HCT116 (cell line): Measurements from ENCODE around the gene NPR3.

Experiments
- CEBPB ChIP-seq: IDR thresholded peaks from 2 replicates; pipeline ENCODE4 v1.6.1; 2012; ENCODE audit warnings: low read depth
- EGR1 ChIP-seq: IDR thresholded peaks from 2 replicates; pipeline ENCODE4 v1.6.1; 2012; ENCODE audit warnings: low read depth
- JUND ChIP-seq: IDR thresholded peaks from 2 replicates; pipeline ENCODE4 v1.6.1; 2012
- POLR2AphosphoS5 ChIP-seq: IDR thresholded peaks from 2 replicates; pipeline ENCODE4 v1.6.1; 2011; ENCODE audit warnings: mild to moderate bottlenecking, low read depth, low read length, moderate library complexity
- SP1 ChIP-seq: IDR thresholded peaks from 2 replicates; pipeline ENCODE4 v1.6.1; 2012; ENCODE audit warnings: low read depth
- SRF ChIP-seq: IDR thresholded peaks from 2 replicates; pipeline ENCODE4 v1.6.1; 2012; ENCODE audit warnings: low read depth
- TF ChIP-seq, protein P1 (sequence below), 3 experiments: fragments of 200-600 bp in 1 of 3; sonication (generic) in 1 of 3; IDR thresholded peaks in 2 of 3; conservative IDR thresholded peaks in 1 of 3; 2 replicates each; pipeline ENCODE4 v1.5.1; 2012 to 2017; ENCODE audit warnings: low read depth in 2 of 3, low read length in 2 of 3, antibody characterized with exemption in 1 of 3, borderline replicate concordance in 1 of 3, control low read depth in 1 of 3, mild to moderate bottlenecking in 1 of 3, mixed read lengths in 1 of 3, mixed run types in 1 of 3, moderate library complexity in 1 of 3; ENCODE audit not compliant: insufficient read depth in 1 of 3
- TF ChIP-seq, protein P2 (sequence below): IDR thresholded peaks from 2 replicates; pipeline ENCODE4 v1.6.1; 2012; ENCODE audit warnings: low read depth

DNA sequence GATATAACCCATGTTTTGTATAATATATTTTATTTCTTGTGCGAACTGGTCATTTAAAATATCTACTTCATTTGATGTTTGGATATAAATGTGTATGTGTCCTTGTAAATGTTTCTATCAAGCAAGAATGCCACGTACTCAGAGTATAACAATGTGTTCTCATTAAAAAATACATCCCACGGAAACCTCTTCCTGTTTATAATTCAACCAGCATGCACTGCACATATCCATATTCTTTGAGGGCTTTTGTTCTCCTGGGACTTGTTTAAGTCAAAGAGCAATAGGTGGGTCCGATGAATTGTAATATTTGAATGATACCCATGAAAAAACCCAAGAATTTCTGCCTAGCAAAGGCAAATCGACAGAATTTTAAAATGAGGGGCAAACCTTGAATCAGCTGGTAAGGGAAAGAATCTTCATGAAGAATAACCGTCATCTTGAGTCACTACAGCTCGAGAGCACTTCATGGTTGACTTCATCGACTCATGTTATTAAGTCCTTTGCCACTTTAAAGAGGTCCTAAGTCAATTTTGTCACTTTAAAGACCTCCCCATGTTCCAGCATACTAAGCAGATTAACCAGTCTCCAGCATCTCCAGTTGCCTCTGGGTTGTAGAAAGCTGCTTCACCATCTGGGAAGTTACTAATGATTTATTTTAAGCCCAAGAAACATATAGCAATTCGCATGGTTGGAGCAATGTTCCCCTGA is 80.6 kb downstream of the NPR3 start:
- TF ChIP-seq, protein P1, sequence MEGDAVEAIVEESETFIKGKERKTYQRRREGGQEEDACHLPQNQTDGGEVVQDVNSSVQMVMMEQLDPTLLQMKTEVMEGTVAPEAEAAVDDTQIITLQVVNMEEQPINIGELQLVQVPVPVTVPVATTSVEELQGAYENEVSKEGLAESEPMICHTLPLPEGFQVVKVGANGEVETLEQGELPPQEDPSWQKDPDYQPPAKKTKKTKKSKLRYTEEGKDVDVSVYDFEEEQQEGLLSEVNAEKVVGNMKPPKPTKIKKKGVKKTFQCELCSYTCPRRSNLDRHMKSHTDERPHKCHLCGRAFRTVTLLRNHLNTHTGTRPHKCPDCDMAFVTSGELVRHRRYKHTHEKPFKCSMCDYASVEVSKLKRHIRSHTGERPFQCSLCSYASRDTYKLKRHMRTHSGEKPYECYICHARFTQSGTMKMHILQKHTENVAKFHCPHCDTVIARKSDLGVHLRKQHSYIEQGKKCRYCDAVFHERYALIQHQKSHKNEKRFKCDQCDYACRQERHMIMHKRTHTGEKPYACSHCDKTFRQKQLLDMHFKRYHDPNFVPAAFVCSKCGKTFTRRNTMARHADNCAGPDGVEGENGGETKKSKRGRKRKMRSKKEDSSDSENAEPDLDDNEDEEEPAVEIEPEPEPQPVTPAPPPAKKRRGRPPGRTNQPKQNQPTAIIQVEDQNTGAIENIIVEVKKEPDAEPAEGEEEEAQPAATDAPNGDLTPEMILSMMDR (IDR thresholded peaks at IDR 0.05 in 2 of 3, conservative IDR thresholded peaks at IDR 0.05 in 1 of 3; ENCODE audit: borderline replicate concordance in 1 of 3, insufficient read depth in 1 of 3, low read depth in 2 of 3, low read length in 2 of 3), result no peak
- no peak for TF ChIP-seq JUND
- TF ChIP-seq POLR2AphosphoS5, result no peak
- no peak for TF ChIP-seq SRF
- TF ChIP-seq CEBPB, result no peak
- TF ChIP-seq, protein P2, sequence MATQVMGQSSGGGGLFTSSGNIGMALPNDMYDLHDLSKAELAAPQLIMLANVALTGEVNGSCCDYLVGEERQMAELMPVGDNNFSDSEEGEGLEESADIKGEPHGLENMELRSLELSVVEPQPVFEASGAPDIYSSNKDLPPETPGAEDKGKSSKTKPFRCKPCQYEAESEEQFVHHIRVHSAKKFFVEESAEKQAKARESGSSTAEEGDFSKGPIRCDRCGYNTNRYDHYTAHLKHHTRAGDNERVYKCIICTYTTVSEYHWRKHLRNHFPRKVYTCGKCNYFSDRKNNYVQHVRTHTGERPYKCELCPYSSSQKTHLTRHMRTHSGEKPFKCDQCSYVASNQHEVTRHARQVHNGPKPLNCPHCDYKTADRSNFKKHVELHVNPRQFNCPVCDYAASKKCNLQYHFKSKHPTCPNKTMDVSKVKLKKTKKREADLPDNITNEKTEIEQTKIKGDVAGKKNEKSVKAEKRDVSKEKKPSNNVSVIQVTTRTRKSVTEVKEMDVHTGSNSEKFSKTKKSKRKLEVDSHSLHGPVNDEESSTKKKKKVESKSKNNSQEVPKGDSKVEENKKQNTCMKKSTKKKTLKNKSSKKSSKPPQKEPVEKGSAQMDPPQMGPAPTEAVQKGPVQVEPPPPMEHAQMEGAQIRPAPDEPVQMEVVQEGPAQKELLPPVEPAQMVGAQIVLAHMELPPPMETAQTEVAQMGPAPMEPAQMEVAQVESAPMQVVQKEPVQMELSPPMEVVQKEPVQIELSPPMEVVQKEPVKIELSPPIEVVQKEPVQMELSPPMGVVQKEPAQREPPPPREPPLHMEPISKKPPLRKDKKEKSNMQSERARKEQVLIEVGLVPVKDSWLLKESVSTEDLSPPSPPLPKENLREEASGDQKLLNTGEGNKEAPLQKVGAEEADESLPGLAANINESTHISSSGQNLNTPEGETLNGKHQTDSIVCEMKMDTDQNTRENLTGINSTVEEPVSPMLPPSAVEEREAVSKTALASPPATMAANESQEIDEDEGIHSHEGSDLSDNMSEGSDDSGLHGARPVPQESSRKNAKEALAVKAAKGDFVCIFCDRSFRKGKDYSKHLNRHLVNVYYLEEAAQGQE, result no peak
- TF ChIP-seq SP1, result no peak
- no peak for TF ChIP-seq EGR1
